Testis (tissue), 2 donors: ENCODE results near the gene GLI3.

Experiments
- CTCF ChIP-seq, 3 experiments: fragments of 450-650 bp in 2 of 3; fragments of 200-600 bp in 1 of 3; sonication (generic) in 1 of 3; IDR thresholded peaks; one replicate each; pipeline ENCODE4 v1.5.1; 2016 to 2019; ENCODE audit warnings: antibody characterized with exemption in 3 of 3, mild to moderate bottlenecking in 2 of 3, moderate library complexity in 1 of 3
- POLR2A ChIP-seq: fragments of 450-650 bp; IDR thresholded peaks from one replicate; pipeline ENCODE4 v1.6.1; 2017; ENCODE audit warnings: antibody characterized with exemption, mild to moderate bottlenecking, moderate library complexity

DNA sequence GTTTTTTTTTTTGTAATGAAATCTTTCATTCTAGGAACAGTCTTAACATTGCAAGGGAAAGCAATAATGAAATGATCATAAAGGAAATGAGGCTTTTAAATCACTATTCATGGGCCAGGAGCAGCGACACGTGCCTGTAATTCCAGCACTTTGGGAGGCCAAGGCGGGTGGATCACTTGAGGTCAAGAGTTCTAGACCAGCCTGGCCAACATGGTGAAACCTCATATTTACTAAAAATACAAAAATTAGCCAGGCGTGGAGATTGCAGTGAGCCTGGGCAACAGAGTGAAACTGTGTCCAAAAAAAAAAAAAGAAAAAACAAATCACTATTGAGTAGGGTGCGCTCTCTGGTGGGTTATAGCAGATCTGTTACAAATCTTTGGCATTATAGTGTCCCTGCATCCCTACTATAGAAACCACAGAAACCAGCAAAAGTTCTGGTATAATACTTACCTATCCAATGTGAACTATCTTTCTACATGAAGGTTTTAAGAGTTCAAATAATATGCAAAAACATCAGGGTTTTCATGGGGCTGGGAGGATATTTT is 72.1 kb downstream of the GLI3 start:
- no peak for TF ChIP-seq POLR2A
- TF ChIP-seq CTCF (IDR thresholded peaks at IDR 0.05), result no peak
